IMR-90 (cell line): ENCODE data around the gene AUTS2. TPM values are rescaled to one million over a fixed set of nuclear protein-coding genes. Genes with fewer than 3 reads are reported as not detected.
A peak's percentile ranks its signal among the peaks of the same experiment; 100 is the strongest.

Source experiments
- ATAC-seq: fragments of 200-7000 bp; cut with Tn5 transposase; 2 replicates; pipeline ENCODE4 v1.9.1; 2020; ENCODE audit warnings: low read depth, mild to moderate bottlenecking, moderate library complexity
- BruUV-seq: library from RNA; stranded (reverse); fragments of 400-500 nt; replicated peaks from 2 replicates; lab custom pipeline; 2021; lab: Mats Ljungman, UMichigan
- CTCF ChIA-PET: fragments of 300-600 bp; formaldehyde crosslinking; extraction: SDS; loops from one replicate; lab custom pipeline; 2021; ENCODE audit warnings: antibody characterized with exemption; lab: Yijun Ruan, JAX
- POLR2A ChIA-PET: fragments of 300-600 bp; sonication (Branson Sonifier 250); formaldehyde crosslinking; loops from one replicate; lab custom pipeline; 2022; ENCODE audit warnings: antibody characterized with exemption; ENCODE audit not compliant: unreplicated experiment; lab: Charles Lee
- DNase-seq: peaks from one replicate; pipeline ENCODE4 v3.0.0; 2013
- H2AFZ ChIP-seq: replicated peaks from 2 replicates; pipeline ENCODE3; 2013; ENCODE audit warnings: low read length, mild to moderate bottlenecking; ENCODE audit not compliant: poor library complexity
- H2AK5ac ChIP-seq: 2 replicates; pipeline ENCODE4 v1.6.1; 2013; ENCODE audit warnings: low read depth, low read length, inconsistent platforms
- H2AK9ac ChIP-seq: replicated peaks from 2 replicates; pipeline ENCODE3; 2013; ENCODE audit warnings: mild to moderate bottlenecking, low read depth, low read length, moderate library complexity; ENCODE audit not compliant: poor library complexity
- H2BK120ac ChIP-seq: 2 replicates; pipeline ENCODE4 v1.6.1; 2013; ENCODE audit warnings: low read depth, low read length, inconsistent platforms
- H2BK15ac ChIP-seq: 3 replicates; pipeline ENCODE4 v1.6.1; 2013; ENCODE audit warnings: low read depth, low read length, inconsistent platforms
- H2BK20ac ChIP-seq: 2 replicates; pipeline ENCODE4 v1.6.1; 2013; ENCODE audit warnings: low read depth, mild to moderate bottlenecking, inconsistent platforms, low read length, moderate library complexity
- H2BK5ac ChIP-seq: 2 replicates; pipeline ENCODE4 v1.6.1; 2013; ENCODE audit warnings: mild to moderate bottlenecking, low read depth, low read length, inconsistent platforms; ENCODE audit not compliant: poor library complexity, severe bottlenecking
- H3K14ac ChIP-seq: replicated peaks from 2 replicates; pipeline ENCODE4 v1.6.1; 2013; ENCODE audit warnings: low read depth, low read length, inconsistent platforms
- H3K18ac ChIP-seq: 2 replicates; pipeline ENCODE4 v1.6.1; 2013; ENCODE audit warnings: low read depth, low read length, control low read depth
- H3K23ac ChIP-seq: 2 replicates; pipeline ENCODE4 v1.6.1; 2013; ENCODE audit warnings: low read depth, low read length, inconsistent platforms
- H3K27ac ChIP-seq: 2 replicates; pipeline ENCODE4 v1.5.1; 2013; ENCODE audit warnings: mild to moderate bottlenecking, control low read depth, low read length; ENCODE audit not compliant: insufficient read depth
- H3K27me3 ChIP-seq: 2 replicates; pipeline ENCODE4 v1.6.1; 2013; ENCODE audit warnings: low read length; ENCODE audit not compliant: control insufficient read depth, insufficient read depth
- H3K36me3 ChIP-seq: 2 replicates; pipeline ENCODE4 v1.6.1; 2013; ENCODE audit warnings: low read length, mixed read lengths; ENCODE audit not compliant: control insufficient read depth, insufficient read depth
- H3K4ac ChIP-seq: 2 replicates; pipeline ENCODE4 v1.6.1; 2013; ENCODE audit warnings: low read depth, low read length, inconsistent platforms
- H3K4me1 ChIP-seq: 2 replicates; pipeline ENCODE4 v1.6.1; 2013; ENCODE audit warnings: low read length, mixed read lengths; ENCODE audit not compliant: control insufficient read depth, insufficient read depth
- H3K4me2 ChIP-seq: 2 replicates; pipeline ENCODE4 v1.6.1; 2013; ENCODE audit warnings: low read depth, mild to moderate bottlenecking, control low read depth, low read length, moderate library complexity
- H3K4me3 ChIP-seq: 2 replicates; pipeline ENCODE4 v1.5.1; 2013; ENCODE audit warnings: low read depth, mild to moderate bottlenecking, control low read depth, low read length, moderate library complexity; ENCODE audit not compliant: insufficient read depth
- H3K56ac ChIP-seq: 2 replicates; pipeline ENCODE4 v1.6.1; 2013; ENCODE audit warnings: low read length, inconsistent platforms; ENCODE audit not compliant: insufficient read depth; ENCODE audit errors: extremely low read depth
- H3K79me1 ChIP-seq, 2 experiments: 2 replicates each; pipeline ENCODE4 v1.6.1; 2013; ENCODE audit warnings: low read length in 2 of 2, inconsistent platforms in 1 of 2, low read depth in 1 of 2
- H3K9ac ChIP-seq: 2 replicates; pipeline ENCODE4 v1.6.1; 2013; ENCODE audit warnings: low read depth, low read length, control low read depth
- H3K9me1 ChIP-seq: 2 replicates; pipeline ENCODE4 v1.6.1; 2013; ENCODE audit warnings: low read length, inconsistent platforms; ENCODE audit not compliant: insufficient read depth
- H3K9me3 ChIP-seq: 2 replicates; pipeline ENCODE4 v1.6.1; 2013; ENCODE audit warnings: low read length; ENCODE audit not compliant: control insufficient read depth, insufficient read depth
- H4K20me1 ChIP-seq: 2 replicates; pipeline ENCODE4 v1.6.1; 2013; ENCODE audit warnings: low read length, inconsistent platforms; ENCODE audit not compliant: insufficient read depth
- H4K5ac ChIP-seq: 2 replicates; pipeline ENCODE4 v1.6.1; 2013; ENCODE audit warnings: mild to moderate bottlenecking, low read depth, low read length, control low read depth
- H4K8ac ChIP-seq, 2 experiments: 2 replicates each; pipeline ENCODE4 v1.6.1; 2013; ENCODE audit warnings: low read depth in 2 of 2, low read length in 2 of 2, control low read depth in 1 of 2, inconsistent platforms in 1 of 2
- H4K91ac ChIP-seq: 2 replicates; pipeline ENCODE4 v1.6.1; 2013; ENCODE audit warnings: low read depth, low read length, inconsistent platforms; ENCODE audit not compliant: insufficient read depth
- MAFK ChIP-seq: IDR thresholded peaks from 2 replicates; pipeline ENCODE4 v1.6.1; 2012; ENCODE audit warnings: low read depth, low read length, improper control_type of control experiment
- MAZ ChIP-seq: IDR thresholded peaks from 2 replicates; pipeline ENCODE4 v1.6.1; 2012; ENCODE audit warnings: low read depth, mild to moderate bottlenecking, low read length, improper control_type of control experiment, moderate library complexity, borderline replicate concordance
- NFE2L2 ChIP-seq: fragments of 150-350 bp; IDR thresholded peaks from 2 replicates; pipeline ENCODE4 v1.6.1; 2016; ENCODE audit warnings: low read depth, mild to moderate bottlenecking, low read length
- WGBS, 2 experiments: methylation state at CpG; one replicate each; pipeline versions ENCODE4 v1.1.5 to v1.1.7; 2013; ENCODE audit warnings: missing lambda C conversion rate in 2 of 2; ENCODE audit not compliant: insufficient read length in 1 of 2; ENCODE audit errors: extremely low coverage in 2 of 2; 5-methylcytosine and 5-hydroxymethylcytosine counted together
- dilution Hi-C: fragments of 300-500 bp; cut with HindIII; formaldehyde crosslinking; loops from one replicate; pipeline ENCODE4 v1.14.3; 2018; ENCODE audit warnings: low sequenced_read_pairs; ENCODE audit not compliant: unreplicated experiment
- in situ Hi-C: fragments of 300-500 bp; cut with MboI; formaldehyde crosslinking; loops from 3 replicates; pipeline ENCODE4 v1.14.3; 2019; ENCODE audit warnings: low sequenced_read_pairs, inconsistent platforms, mixed read lengths
- intact Hi-C: fragments of 100-400 bp; cut with micrococcal nuclease; formaldehyde crosslinking; loops from 2 replicates; pipeline ENCODE4 v1.10.0; 2022
- polyA plus RNA-seq, 3 experiments: library from polyadenylated mRNA; depleted of rRNA; stranded (reverse); fragments of >200 nt; gene quantifications; 2 replicates each; pipeline ENCODE4 v1.2.3, GENCODE V29; 2012; ENCODE audit warnings: low replicate concordance in 1 of 3
- total RNA-seq: library from RNA; depleted of rRNA; stranded (reverse); fragments of >200 nt; gene quantifications from 2 replicates; pipeline ENCODE4 v1.2.3, GENCODE V29; 2012

The AUTS2 gene
- total and polyA plus RNA-seq, 2 of the 4 experiments (the other 2 are of a cell fraction), result 0.90 to 3.0 TPM

DNA sequence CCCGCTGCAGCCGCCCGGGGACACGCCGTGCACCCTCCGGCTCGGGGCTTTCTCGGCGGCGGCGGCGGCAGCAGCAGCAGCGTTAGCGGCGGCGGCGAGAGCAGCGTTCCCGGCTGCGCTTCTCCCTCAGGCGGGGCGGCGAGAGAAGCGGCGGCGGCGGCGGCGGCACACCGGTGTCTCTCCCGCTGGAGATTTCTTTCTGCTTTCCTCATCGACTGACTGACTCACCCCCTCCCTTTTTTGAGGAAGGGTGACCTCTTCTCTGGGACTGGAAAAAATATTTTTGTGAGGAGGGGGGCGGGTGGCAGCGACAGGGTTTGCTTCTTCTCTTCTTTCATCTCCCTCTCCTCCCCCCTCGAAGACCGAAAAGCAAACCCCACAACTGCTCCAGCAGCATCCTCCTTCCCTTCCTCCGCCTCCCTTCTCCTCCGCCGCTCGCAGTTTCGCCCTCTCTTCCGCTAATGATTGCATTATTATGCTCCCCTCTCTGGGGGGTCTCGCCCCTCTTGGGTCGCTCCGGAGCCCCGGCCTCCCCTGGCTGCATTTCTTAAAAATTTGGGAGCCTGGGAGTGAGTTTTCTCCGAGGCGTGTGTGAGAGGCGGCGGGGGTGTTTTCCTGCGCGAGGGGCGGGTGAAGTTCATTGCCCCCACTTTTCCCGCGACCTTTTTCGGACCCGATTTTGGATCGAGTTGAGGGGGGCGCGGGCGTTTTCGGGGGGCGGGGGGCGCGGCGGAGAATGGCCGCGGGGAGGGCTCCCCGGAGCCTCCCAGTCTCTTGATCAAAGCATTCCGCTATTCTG lies 411 bp downstream of the AUTS2 start:
- peak; percentile 21 for ATAC-seq
- intact Hi-C loops (loop anchor here (10.0 kb wide), 1 partner anchor 1096 kb away; no protein-coding TSS in a partner anchor), in situ Hi-C loops (no loop called here), dilution Hi-C loops (no loop called here)
- H3K14ac ChIP-seq, result no peak overlapping the region
- no peak overlapping the region for H4K91ac ChIP-seq
- TF ChIP-seq MAZ (no peak), NFE2L2 (no peak), MAFK (no peak)
- no peak overlapping the region for H3K4ac ChIP-seq
- POLR2A ChIA-PET, result no interaction called here
- no peak overlapping the region for H3K56ac ChIP-seq
- H2AK5ac ChIP-seq, result no peak overlapping the region
- peak overlapping the region; percentile 16; the same call in 1 of the 2 replicates for H3K23ac ChIP-seq
- H3K79me1 ChIP-seq, result no peaks in the 10 kb centered on the region
- no peak overlapping the region for H2BK5ac ChIP-seq
- no peaks in the 10 kb centered on the region for H3K36me3 ChIP-seq
- DNase-seq, result no peak
- 0 out of 2 replicates have a peak, but pooled peaks cover 2% of the 10 kb centered on the region for H3K4me1 ChIP-seq
- H2BK15ac ChIP-seq, result no peak overlapping the region
- H3K9me1 ChIP-seq, result no peaks in the 10 kb centered on the region
- CTCF ChIA-PET, result no interaction called here
- peaks cover 17% of the 10 kb centered on the region for H3K27me3 ChIP-seq
- H3K4me2 ChIP-seq, result peak overlapping the region; percentile 99
- H4K8ac ChIP-seq, result no peak overlapping the region
- no peaks in the 10 kb centered on the region for H4K20me1 ChIP-seq
- no peak overlapping the region for H3K18ac ChIP-seq
- whole genome bisulfite sequencing, 2 experiments, result 0% methylated on average over 9 of the region's 70 CpGs; no CpG with 5 or more reads in 1 of the 2 experiments
- H3K9me3 ChIP-seq, result no peaks in the 10 kb centered on the region
- no peak overlapping the region for H3K27ac ChIP-seq
- BruUV-seq, result no TSS peak
- H2AFZ ChIP-seq, result peak overlapping the region; percentile 81
- no peak overlapping the region for H2AK9ac ChIP-seq
- no peak overlapping the region for H2BK120ac ChIP-seq
- no peak overlapping the region for H2BK20ac ChIP-seq
- peak overlapping the region; percentile 69 for H3K4me3 ChIP-seq
- H3K9ac ChIP-seq, result peak overlapping the region; percentile 59
- H4K5ac ChIP-seq, result no peak overlapping the region
